ENCODE results near the gene TMED1. TPM values are rescaled to one million over a fixed set of nuclear protein-coding genes. Genes with fewer than 3 reads are reported as not detected.

TMED1 gene
- 22.2 to 31.8 TPM (median 30.5 TPM) in 5 replicates for total RNA-seq (2022; extraction: Qiagen RNA extraction)

GRCh38 chr19:10835754-10836478 lies at the start of gene TMED1:
Gene TMED1, minus strand, starts transcription at chr19:10836212. Its CDS starts 21 bp downstream, at chr19:10836191.

GRCh38 chr19:10870955-10871603 lies 35.1 kb upstream of the TMED1 start, which contains the start of gene CARM1:
Gene CARM1, plus strand, starts transcription at chr19:10871553. Its CDS starts 150 bp downstream, at chr19:10871703.

GRCh38 chr19:10848230-10848856 lies 12.3 kb upstream of the TMED1 start, which contains the start of gene C19orf38:
Gene C19orf38, plus strand, starts transcription at chr19:10848415. Its CDS starts 94 bp downstream, at chr19:10848509.

Other genes starting within 250 kb of the TMED1 start
- gene AP1M2, start 248.9 kb downstream of the TMED1 start, total RNA-seq (2022; extraction: Qiagen RNA extraction): 26.8 to 54.6 TPM (median 42.7 TPM) in 5 replicates
- gene SLC44A2, start 210.7 kb downstream of the TMED1 start, total RNA-seq (2022; extraction: Qiagen RNA extraction): 6.8 to 8.0 TPM (median 7.3 TPM) in 5 replicates
- 155 to 172 TPM (median 168 TPM) in 5 replicates for gene ILF3, start 181.9 kb downstream of the TMED1 start, total RNA-seq (2022; extraction: Qiagen RNA extraction)
- gene QTRT1, start 134.8 kb downstream of the TMED1 start, total RNA-seq (2022; extraction: Qiagen RNA extraction): 30.8 to 38.5 TPM (median 33.6 TPM) in 5 replicates
- gene DNM2, start 118.1 kb downstream of the TMED1 start, total RNA-seq (2022; extraction: Qiagen RNA extraction): 45.3 to 56.4 TPM (median 55.6 TPM) in 5 replicates
- gene C19orf38, start 12.2 kb upstream of the TMED1 start, total RNA-seq (2022; extraction: Qiagen RNA extraction): 0.14 to 0.30 TPM (median 0.15 TPM) in 3 of 5 replicates, not detected in the others
- gene CARM1, start 35.3 kb upstream of the TMED1 start, total RNA-seq (2022; extraction: Qiagen RNA extraction): 36.1 to 49.9 TPM (median 45.7 TPM) in 5 replicates
- 15.6 to 21.3 TPM (median 20.6 TPM) in 5 replicates for gene YIPF2, start 92.4 kb upstream of the TMED1 start, total RNA-seq (2022; extraction: Qiagen RNA extraction)
- 11.6 to 19.2 TPM (median 17.5 TPM) in 5 replicates for gene TIMM29, start 92.6 kb upstream of the TMED1 start, total RNA-seq (2022; extraction: Qiagen RNA extraction)
- 7.4 to 11.3 TPM (median 9.7 TPM) in 5 replicates for gene SMARCA4, start 124.8 kb upstream of the TMED1 start, total RNA-seq (2022; extraction: Qiagen RNA extraction)

Measured in A549 treated with Mapracorat at 1 μM for 4 hours (cell line).